Activated CD4-positive, alpha-beta T cell treated with anti-CD3 and anti-CD28 coated beads, Interleukin-10, Interleukin-2, amounts not matched to agents 100 ng/mL and 50 ng/mL, durations not matched to agents 16 hours and 8 hours (primary cell): ENCODE data around the gene ZNF138.

Experiments used
- DNase-seq: peaks from one replicate; pipeline ENCODE4 v3.0.0-alpha.2; 2020

The ZNF138 gene

DNA sequence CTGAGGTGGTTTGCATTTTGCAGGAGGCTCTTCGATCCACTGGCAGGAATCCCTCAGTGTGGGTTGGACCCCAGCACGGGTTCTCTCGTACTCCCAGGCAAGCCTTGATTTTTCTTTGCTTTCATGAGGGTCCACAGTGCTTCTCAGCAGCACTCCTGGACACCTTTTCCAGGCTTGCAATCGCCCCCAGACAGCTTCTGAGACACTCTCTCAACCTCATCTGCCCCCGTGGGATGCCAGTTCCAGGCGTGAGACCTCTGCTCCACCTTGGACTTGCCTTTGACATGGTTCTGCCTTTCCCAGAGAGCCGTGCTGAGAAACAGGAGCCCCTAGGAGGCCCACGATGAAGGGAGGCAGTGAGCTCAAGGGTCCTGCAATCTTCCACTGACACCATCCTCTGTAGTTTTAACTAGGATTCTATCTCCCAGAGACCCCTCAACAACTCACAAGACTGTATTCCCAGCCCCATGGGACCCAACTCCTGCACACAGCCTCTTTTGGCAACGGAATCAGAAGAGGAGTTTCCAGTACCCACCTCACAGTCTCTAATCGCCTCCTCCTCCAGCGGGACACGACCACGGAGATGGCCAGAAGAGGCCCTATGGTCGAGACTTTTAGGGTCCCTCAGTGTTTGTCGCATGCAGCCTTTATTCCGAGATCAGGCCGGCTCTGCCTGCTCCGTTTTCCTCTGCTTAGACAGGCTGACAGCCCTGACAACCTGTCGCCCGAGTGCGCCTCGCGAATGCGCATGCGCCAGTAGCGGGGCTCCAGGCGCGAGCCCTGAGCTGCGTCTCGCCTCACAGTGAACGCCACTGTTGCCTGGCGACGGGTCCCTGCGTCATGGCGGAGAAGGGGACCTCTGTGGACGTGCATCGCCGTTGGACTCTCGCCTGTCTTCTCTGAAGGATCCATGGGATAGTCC lies 82.8 kb downstream of the ZNF138 start:
- peak; percentile 60 for DNase-seq

DNA sequence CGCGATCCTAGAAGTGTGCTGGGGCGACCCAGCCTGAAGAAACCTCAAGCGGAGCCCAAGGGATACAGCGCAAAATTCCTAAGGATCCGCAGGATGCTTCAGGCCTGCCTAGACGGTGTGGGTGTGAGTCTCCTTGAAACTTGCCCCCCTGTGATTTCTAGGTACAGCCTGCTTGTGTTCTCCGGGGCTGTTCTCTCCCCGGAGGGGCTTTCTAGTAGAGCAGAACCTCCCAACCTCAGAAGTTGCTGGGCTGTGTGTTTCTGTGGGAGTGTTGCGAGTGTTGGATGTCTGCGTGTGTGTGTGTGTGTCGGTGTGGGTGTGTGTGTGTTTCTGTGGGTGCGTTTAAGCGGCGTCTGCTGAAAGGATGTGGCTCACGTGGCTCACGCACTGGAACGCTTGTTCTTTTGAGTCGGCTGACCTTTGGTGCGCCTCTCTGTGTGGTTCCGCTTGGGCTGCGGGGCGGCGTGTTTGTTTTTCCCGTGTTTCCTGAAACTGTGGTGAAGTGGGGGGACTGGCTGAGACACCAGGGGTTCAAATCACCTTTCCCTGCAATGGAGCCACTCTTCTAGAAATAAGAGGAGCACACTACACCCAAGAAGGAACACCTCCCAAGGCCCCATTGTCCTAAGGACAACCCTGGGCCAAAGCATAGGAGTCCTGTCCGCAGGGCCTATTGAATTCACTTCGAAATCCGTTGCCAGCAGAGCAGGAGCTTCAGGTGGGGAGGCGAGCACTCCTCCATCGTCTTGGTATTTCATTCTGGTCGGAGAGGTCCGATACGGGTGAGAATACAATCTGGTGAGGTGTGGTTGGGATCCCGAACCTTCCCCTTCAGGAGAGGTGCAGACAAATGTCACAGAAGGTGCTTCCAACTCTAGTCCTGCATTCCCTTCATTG lies 83.7 kb downstream of the ZNF138 start:
- DNase-seq, result no peak

- DNase-seq, result no peak
Observed at GRCh38 chr7:64878684-64879083, 84.5 kb downstream of the ZNF138 start.

DNA sequence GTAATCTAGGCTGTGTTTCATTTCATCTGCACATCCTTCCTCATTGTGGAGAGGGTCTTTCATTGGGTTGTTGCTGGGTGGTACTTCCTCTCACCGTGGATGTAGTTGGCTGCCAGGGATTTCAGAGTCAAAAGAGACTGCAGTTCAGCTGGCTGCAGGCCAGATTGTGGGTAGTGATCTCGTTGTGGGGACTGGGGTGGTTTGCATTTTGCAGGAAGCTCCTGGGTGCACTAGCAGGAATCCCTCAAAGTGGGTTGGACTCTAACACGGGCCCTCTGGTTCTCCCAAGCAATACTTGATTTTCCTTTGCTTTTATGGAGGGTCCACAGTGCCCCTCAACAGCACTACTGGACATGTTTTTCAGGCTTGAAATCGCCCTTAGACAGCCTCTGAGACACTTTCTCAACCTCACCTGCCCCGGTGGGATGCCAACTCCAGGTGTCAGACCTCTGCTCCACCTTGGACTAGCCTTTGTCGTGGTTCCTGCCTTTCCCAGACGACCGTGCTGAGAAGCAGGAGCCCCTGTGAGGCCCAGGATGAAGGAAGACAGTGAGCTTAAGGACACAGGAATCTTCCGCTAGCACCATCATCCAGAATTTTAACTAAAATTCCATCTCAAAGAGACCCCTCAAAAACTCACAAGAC lies 85.0 kb downstream of the ZNF138 start:
- no peak for DNase-seq

- DNase-seq, result no peak
Observed at GRCh38 chr7:64879800-64880199, 85.6 kb downstream of the ZNF138 start.

- DNase-seq, result no peak
Observed at GRCh38 chr7:64880322-64881297, 86.4 kb downstream of the ZNF138 start.

DNA sequence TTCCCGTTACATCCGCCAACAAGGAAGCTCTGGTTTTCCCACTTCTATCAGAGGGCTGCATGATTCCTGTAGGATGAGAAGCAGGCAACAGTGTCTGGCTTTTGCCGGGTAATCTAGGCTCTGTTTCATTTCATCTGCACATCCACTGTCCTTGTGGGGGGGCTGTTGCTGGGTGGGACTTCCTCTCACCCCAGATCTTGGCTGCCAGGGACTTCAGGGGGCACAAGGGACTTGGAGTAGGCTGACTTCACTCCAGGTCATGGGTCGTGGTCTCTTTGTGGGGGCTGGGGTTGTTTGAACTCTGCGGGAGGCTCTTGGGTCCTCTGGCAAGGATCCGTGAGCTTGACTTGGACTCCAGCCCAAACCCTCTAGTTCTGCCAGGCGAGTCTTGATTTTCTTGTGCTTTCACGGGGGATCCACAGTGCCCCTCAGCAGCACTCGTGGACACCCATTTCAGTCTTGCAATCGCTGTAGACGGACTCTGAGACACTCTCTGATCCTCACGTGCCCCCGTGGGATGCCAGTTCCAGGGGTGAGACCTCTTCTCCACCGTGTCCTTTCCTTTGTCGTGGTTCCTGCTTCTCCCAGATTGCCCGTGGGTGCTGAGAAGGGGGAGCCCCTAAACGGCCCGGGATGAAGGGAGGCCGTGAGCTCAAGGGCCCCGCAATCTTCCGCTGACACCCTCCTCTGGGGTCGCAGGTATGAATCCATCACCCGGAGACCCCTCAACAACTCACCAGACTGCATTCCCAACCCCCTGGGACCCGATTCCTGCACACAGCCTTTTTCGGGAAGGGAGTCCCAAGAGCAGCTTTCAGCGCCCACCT lies 87.4 kb downstream of the ZNF138 start:
- DNase-seq, result no peak

GRCh38 chr7:64882341-64883112 lies 88.3 kb downstream of the ZNF138 start:
- no peak for DNase-seq
